Body of pancreas (tissue), 4 donors: ENCODE results near the gene TTLL10. TPM values are rescaled to one million over a fixed set of nuclear protein-coding genes. Genes with fewer than 3 reads are reported as not detected.

Experiments
- ATAC-seq: fragments of 150-250 bp; one replicate; pipeline ENCODE4 v1.9.1; 2016
- DNase-seq, 4 donors: peaks; one replicate each; pipeline ENCODE4 v3.0.0-alpha.2; 2019
- H3K27ac ChIP-seq, 4 donors: fragments of 200-600 bp; sonication (generic); 1 replicate in 3 of 4; 2 replicates in 1 of 4; pipeline versions ENCODE4 v1.5.1 to v1.6.1; 2016 to 2019; ENCODE audit warnings: mild to moderate bottlenecking in 1 of 4, mixed read lengths in 1 of 4, moderate library complexity in 1 of 4
- H3K27me3 ChIP-seq, 2 donors: fragments of 200-600 bp; sonication (generic); one replicate each; pipeline ENCODE4 v1.6.0; 2016; ENCODE audit warnings: mild to moderate bottlenecking in 1 of 2
- H3K36me3 ChIP-seq, 2 donors: fragments of 200-600 bp; sonication (generic); replicated peaks in 1 of 2; 2 replicates each; pipeline ENCODE4 v1.5.1; 2016; ENCODE audit warnings: low read depth in 2 of 2; ENCODE audit not compliant: insufficient read depth in 1 of 2
- H3K4me1 ChIP-seq: fragments of 200-600 bp; sonication (generic); one replicate; pipeline ENCODE4 v1.6.0; 2016
- H3K4me3 ChIP-seq, 2 donors: fragments of 200-600 bp; sonication (generic); 1 replicate in 1 of 2; 2 replicates in 1 of 2; pipeline ENCODE4 v1.5.1; 2016 to 2019
- H3K9me3 ChIP-seq, 3 donors: fragments of 200-600 bp; sonication (generic); 1 replicate in 2 of 3; 2 replicates in 1 of 3; pipeline ENCODE4 v1.5.1; 2016
- CTCF ChIP-seq, 7 experiments: fragments of 450-650 bp in 4 of 7; fragments of 200-600 bp in 3 of 7; sonication (generic) in 3 of 7; IDR thresholded peaks; one replicate each; pipeline ENCODE4 v1.5.1; 2016 to 2019; ENCODE audit warnings: antibody characterized with exemption in 7 of 7
- POLR2A ChIP-seq, 3 donors: fragments of 450-650 bp; IDR thresholded peaks; one replicate each; pipeline ENCODE4 v1.6.1; 2016; ENCODE audit warnings: antibody characterized with exemption in 3 of 3, mild to moderate bottlenecking in 2 of 3
- WGBS, 2 donors: methylation state at CpG; one replicate each; pipeline ENCODE4 v1.1.5; 2017; 5-methylcytosine and 5-hydroxymethylcytosine counted together
- intact Hi-C: fragments of 100-400 bp; cut with DNase I; formaldehyde crosslinking; loops from one replicate; pipeline ENCODE4 v1.15.1; 2023
- total RNA-seq, 2 donors: library from RNA; depleted of rRNA; stranded (reverse); fragments of >200 nt; gene quantifications; one replicate each; pipeline ENCODE4 v1.1.0, GENCODE V29; 2016

TTLL10 gene
- total RNA-seq, 2 donors from 2014 or later, result 0.66 to 0.78 TPM

- Histone ChIP-seq H3K27ac (no peak overlapping the region), H3K9me3 (no peaks in the 10 kb centered on the region), H3K27me3 (peaks cover 0 to 5% of the 10 kb centered on the region in 2 donors), H3K4me1 (peaks cover 13% of the 10 kb centered on the region), H3K36me3 (no peaks in the 10 kb centered on the region), H3K4me3 (no peak overlapping the region)
- 67 to 77% methylated on average over 1 to 19 of the region's 19 CpGs for WGBS, 2 donors
- ATAC-seq (no peak), DNase-seq (no peak)
- TF ChIP-seq POLR2A (IDR thresholded peaks at IDR 0.05) (no peak), CTCF (IDR thresholded peaks at IDR 0.05) (no peak)
- intact Hi-C loops, result no loop called here
These were observed 65.1 kb downstream of the TTLL10 start for GRCh38 chr1:1238702-1239178.

GRCh38 chr1:1239227-1239613 lies 65.5 kb downstream of the TTLL10 start:
- ATAC-seq, result no peak
- intact Hi-C loops, result no loop called here

GRCh38 chr1:1239614-1240347 lies 66.1 kb downstream of the TTLL10 start:
- Histone ChIP-seq H3K27ac (no peak overlapping the region), H3K9me3 (no peaks in the 10 kb centered on the region), H3K27me3 (peaks cover 0 to 5% of the 10 kb centered on the region in 2 donors), H3K36me3 (no peaks in the 10 kb centered on the region), H3K4me3 (no peak overlapping the region), H3K4me1 (peaks cover 13% of the 10 kb centered on the region)
- intact Hi-C loops, result no loop called here
- DNase-seq, result no peak
- TF ChIP-seq POLR2A (IDR thresholded peaks at IDR 0.05), result no peak
- TF ChIP-seq CTCF (IDR thresholded peaks at IDR 0.05), result no peak
- WGBS, 2 donors, result 39% methylated on average over 30 of the region's 30 CpGs; no CpG with 5 or more reads in 1 of the 2 donors
- no peak for ATAC-seq

More at GRCh38 chr1:1239227-1239613, 65.5 kb downstream of the TTLL10 start:
- no peak for TF ChIP-seq POLR2A (IDR thresholded peaks at IDR 0.05)
- TF ChIP-seq CTCF (IDR thresholded peaks at IDR 0.05), result no peak
- Histone ChIP-seq H3K36me3 (no peaks in the 10 kb centered on the region), H3K27ac (no peak overlapping the region), H3K27me3 (peaks cover 0 to 5% of the 10 kb centered on the region in 2 donors), H3K9me3 (no peaks in the 10 kb centered on the region), H3K4me3 (no peak overlapping the region), H3K4me1 (peaks cover 13% of the 10 kb centered on the region)
- no peak for DNase-seq
- WGBS, 2 donors, result 82% methylated on average over 15 of the region's 15 CpGs; no CpG with 5 or more reads in 1 of the 2 donors

- no peaks in the 10 kb centered on the region for H3K36me3 ChIP-seq
- no peak overlapping the region for H3K4me3 ChIP-seq
- H3K4me1 ChIP-seq, result peaks cover 13% of the 10 kb centered on the region
- WGBS, 2 donors, result 37% methylated on average over 6 of the region's 11 CpGs; no CpG with 5 or more reads in 1 of the 2 donors
- peaks cover 0 to 5% of the 10 kb centered on the region in 2 donors for H3K27me3 ChIP-seq
- ATAC-seq, result no peak
- intact Hi-C loops, result no loop called here
- DNase-seq, result no peak
- no peaks in the 10 kb centered on the region for H3K9me3 ChIP-seq
- TF ChIP-seq POLR2A (IDR thresholded peaks at IDR 0.05), result no peak
- no peak for TF ChIP-seq CTCF (IDR thresholded peaks at IDR 0.05)
- H3K27ac ChIP-seq, result no peak overlapping the region
These were observed 66.7 kb downstream of the TTLL10 start for GRCh38 chr1:1240348-1240732.
